SU-DHL-6 (cell line): ENCODE data around the gene PGAM2.

Experiments used
- H2AFZ ChIP-seq: fragments of 200-600 bp; sonication (generic); 2 replicates; pipeline ENCODE4 v1.6.1; 2014; ENCODE audit warnings: low read depth, mild to moderate bottlenecking, moderate library complexity, mixed read lengths, antibody characterized with exemption, low read length; ENCODE audit not compliant: severe bottlenecking
- H3F3A ChIP-seq: fragments of 200-600 bp; shearing (Covaris generic); 2 replicates; pipeline ENCODE4 v1.6.0; 2016; ENCODE audit warnings: antibody characterized with exemption, mild to moderate bottlenecking; ENCODE audit not compliant: insufficient read depth
- H3K27ac ChIP-seq: fragments of 200-600 bp; sonication (generic); 2 replicates; pipeline ENCODE4 v1.5.1; 2016; ENCODE audit warnings: low read depth, mild to moderate bottlenecking, low read length, moderate library complexity, mixed read lengths
- H3K27me3 ChIP-seq: fragments of 200-600 bp; sonication (generic), shearing (Covaris generic); 2 replicates; pipeline ENCODE4 v1.6.0; 2014; ENCODE audit warnings: mild to moderate bottlenecking, low read length
- H3K36me3 ChIP-seq: fragments of 200-600 bp; sonication (generic); 2 replicates; pipeline ENCODE4 v1.6.1; 2014; ENCODE audit warnings: mild to moderate bottlenecking, low read length, mixed read lengths
- H3K4me2 ChIP-seq: fragments of 300-600, 200-600 bp; shearing (Covaris generic), sonication (generic); 2 replicates; pipeline ENCODE4 v1.6.0; 2014; ENCODE audit warnings: low read length, low read depth, mild to moderate bottlenecking; ENCODE audit not compliant: poor library complexity, severe bottlenecking
- H3K4me3 ChIP-seq: fragments of 200-600 bp; sonication (generic); 2 replicates; pipeline ENCODE4 v1.5.1; 2014; ENCODE audit warnings: antibody characterized with exemption, low read length, mild to moderate bottlenecking, mixed read lengths; ENCODE audit not compliant: insufficient read depth, poor library complexity, severe bottlenecking
- H3K79me2 ChIP-seq: fragments of 200-600 bp; sonication (generic); 2 replicates; pipeline ENCODE4 v1.6.1; 2014; ENCODE audit warnings: mild to moderate bottlenecking, low read length, moderate library complexity; ENCODE audit not compliant: insufficient read depth
- H3K9ac ChIP-seq: fragments of 200-600 bp; sonication (generic); 2 replicates; pipeline ENCODE4 v1.7.0; 2014; ENCODE audit warnings: mild to moderate bottlenecking, low read length
- H3K9me2 ChIP-seq: fragments of 200-600 bp; sonication (generic); replicated peaks from 2 replicates; pipeline ENCODE4 v1.6.1; 2014; ENCODE audit warnings: low read length; ENCODE audit not compliant: insufficient read depth
- H3K9me3 ChIP-seq: fragments of 200-600 bp; sonication (generic); 2 replicates; pipeline ENCODE4 v1.6.1; 2014; ENCODE audit warnings: low read length, mixed read lengths; ENCODE audit not compliant: insufficient read depth
- H4K20me1 ChIP-seq: fragments of 200-600 bp; sonication (generic); 2 replicates; pipeline ENCODE4 v1.6.1; 2014; ENCODE audit warnings: low read depth, mild to moderate bottlenecking, antibody characterized with exemption, low read length, moderate library complexity, mixed read lengths
- CTCF ChIP-seq: fragments of 200-600 bp; sonication (generic); IDR thresholded peaks from one replicate; pipeline ENCODE4 v1.5.1; 2017; ENCODE audit warnings: antibody characterized with exemption, mild to moderate bottlenecking, low read length, moderate library complexity; ENCODE audit not compliant: insufficient read depth, poor library complexity, severe bottlenecking
- EZH2phosphoT487 ChIP-seq: fragments of 200-600 bp; sonication (generic), shearing (Covaris generic); conservative IDR thresholded peaks from 2 replicates; pipeline ENCODE4 v1.6.1; 2018; ENCODE audit warnings: mild to moderate bottlenecking, antibody characterized with exemption, low read length, moderate library complexity, mixed read lengths

Gene PGAM2

GRCh38 chr7:44095781-44096180 lies 30.4 kb upstream of the PGAM2 start:
- Histone ChIP-seq H3F3A (no peaks in the 10 kb centered on the region), H3K4me2 (no peak overlapping the region), H3K9me3 (no peaks in the 10 kb centered on the region), H3K27me3 (no peaks in the 10 kb centered on the region), H3K9me2 (no peaks in the 10 kb centered on the region), H3K36me3 (no peaks in the 10 kb centered on the region), H4K20me1 (no peaks in the 10 kb centered on the region), H3K9ac (no peak overlapping the region), H3K27ac (no peak overlapping the region), H3K79me2 (no peaks in the 10 kb centered on the region), H3K4me3 (no peak overlapping the region), H2AFZ (no peak overlapping the region)
- TF ChIP-seq CTCF (no peak), EZH2phosphoT487 (no peak)

- Histone ChIP-seq H2AFZ (no peak overlapping the region), H3K79me2 (no peaks in the 10 kb centered on the region), H3K9me3 (no peaks in the 10 kb centered on the region), H4K20me1 (no peaks in the 10 kb centered on the region), H3F3A (no peaks in the 10 kb centered on the region), H3K27ac (no peak overlapping the region), H3K9ac (no peak overlapping the region), H3K9me2 (no peaks in the 10 kb centered on the region), H3K36me3 (no peaks in the 10 kb centered on the region), H3K4me3 (no peak overlapping the region), H3K27me3 (no peaks in the 10 kb centered on the region), H3K4me2 (no peak overlapping the region)
- TF ChIP-seq EZH2phosphoT487 (no peak), CTCF (no peak)
Observed at GRCh38 chr7:44094883-44095592, 29.7 kb upstream of the PGAM2 start.

- no peaks in the 10 kb centered on the region for H4K20me1 ChIP-seq
- no peak overlapping the region for H3K9ac ChIP-seq
- no peaks in the 10 kb centered on the region for H3K9me3 ChIP-seq
- H3K27me3 ChIP-seq, result no peaks in the 10 kb centered on the region
- no peaks in the 10 kb centered on the region for H3K36me3 ChIP-seq
- no peaks in the 10 kb centered on the region for H3F3A ChIP-seq
- TF ChIP-seq CTCF, result no peak
- TF ChIP-seq EZH2phosphoT487, result no peak
- no peak overlapping the region for H2AFZ ChIP-seq
- no peak overlapping the region for H3K4me3 ChIP-seq
- H3K4me2 ChIP-seq, result no peak overlapping the region
- H3K79me2 ChIP-seq, result no peaks in the 10 kb centered on the region
- H3K9me2 ChIP-seq, result no peaks in the 10 kb centered on the region
- H3K27ac ChIP-seq, result no peak overlapping the region
Observed at GRCh38 chr7:44094365-44094764, 29.0 kb upstream of the PGAM2 start.
